GM12878 (cell line): Measurements from ENCODE around the gene LIMD2. TPM values are rescaled to one million over a fixed set of nuclear protein-coding genes. Genes with fewer than 3 reads are reported as not detected.

Experiments used
- ATAC-seq: fragments of 200-7000 bp; cut with Tn5 transposase; 3 replicates; pipeline ENCODE4 v1.9.1; 2020; ENCODE audit warnings: mild to moderate bottlenecking, moderate library complexity
- BruUV-seq: library from RNA; stranded (reverse); fragments of 400-500 nt; replicated peaks from 2 replicates; lab custom pipeline; 2021; lab: Mats Ljungman, UMichigan
- CTCF ChIA-PET: fragments of 300-600 bp; sonication (Branson Sonifier 250); formaldehyde crosslinking; extraction: SDS; loops from one replicate; lab custom pipeline; 2021; ENCODE audit warnings: inconsistent platforms; lab: Yijun Ruan, JAX
- POLR2A ChIA-PET: fragments of 350-600 bp; formaldehyde crosslinking; extraction: SDS; loops from one replicate; lab custom pipeline; 2021; ENCODE audit warnings: inconsistent platforms; lab: Charles Lee
- RAD21 ChIA-PET: fragments of 300-600 bp; sonication (Branson Sonifier 250); formaldehyde crosslinking; loops from one replicate; lab custom pipeline; 2023; ENCODE audit warnings: antibody characterized with exemption; ENCODE audit not compliant: unreplicated experiment; lab: Charles Lee
- SMC1A ChIA-PET: fragments of 300-600 bp; sonication (Branson Sonifier 250); formaldehyde crosslinking; loops from one replicate; lab custom pipeline; 2023; ENCODE audit not compliant: unreplicated experiment, uncharacterized antibody; lab: Charles Lee
- DNase-seq: peaks from one replicate; pipeline ENCODE4 v3.0.0-alpha.2; 2011; ENCODE audit warnings: low read depth, low spot score
- FAIRE-seq: peaks from 3 replicates; lab custom pipeline; 2011; peaks lifted over from hg19 to GRCh38; lab: Jason Lieb, UNC
- H2AFZ ChIP-seq: 2 replicates; pipeline ENCODE4 v1.6.0; 2011; ENCODE audit warnings: low read depth, low read length, control low read depth; ENCODE audit not compliant: control insufficient read depth
- H3K27ac ChIP-seq: 2 replicates; pipeline ENCODE4 v1.5.1; 2011; ENCODE audit warnings: control low read depth; ENCODE audit not compliant: control insufficient read depth, insufficient read depth
- H3K27me3 ChIP-seq, 2 experiments: replicated peaks in 1 of 2; 2 replicates each; pipeline versions ENCODE4 v1.6.0 to v1.6.1; 2011; ENCODE audit warnings: low read length in 1 of 2; ENCODE audit not compliant: control insufficient read depth in 2 of 2, insufficient read depth in 2 of 2
- H3K36me3 ChIP-seq, 2 experiments: 2 replicates each; pipeline ENCODE4 v1.5.1; 2011; ENCODE audit warnings: low read length in 1 of 2; ENCODE audit not compliant: control insufficient read depth in 2 of 2, insufficient read depth in 2 of 2
- H3K4me1 ChIP-seq: 2 replicates; pipeline ENCODE4 v1.6.1; 2011; ENCODE audit warnings: mild to moderate bottlenecking, low read length, moderate library complexity, mixed read lengths; ENCODE audit not compliant: control insufficient read depth, insufficient read depth
- H3K4me2 ChIP-seq: 2 replicates; pipeline ENCODE4 v1.6.0; 2011; ENCODE audit warnings: control low read depth; ENCODE audit not compliant: control insufficient read depth, insufficient read depth
- H3K4me3 ChIP-seq: fragments of 200-600 bp; sonication (generic); 2 replicates; pipeline ENCODE4 v1.5.1; 2016
- H3K79me2 ChIP-seq: 2 replicates; pipeline ENCODE4 v1.6.0; 2011; ENCODE audit warnings: low read length; ENCODE audit not compliant: control insufficient read depth, insufficient read depth
- H3K9ac ChIP-seq: 2 replicates; pipeline ENCODE4 v1.8.0; 2011; ENCODE audit warnings: low read length, control low read depth, mixed read lengths; ENCODE audit not compliant: control insufficient read depth, insufficient read depth
- H3K9me3 ChIP-seq: replicated peaks from 3 replicates; pipeline ENCODE4 v1.5.1; 2011; ENCODE audit warnings: mild to moderate bottlenecking, low read length; ENCODE audit not compliant: control insufficient read depth, insufficient read depth
- H4K20me1 ChIP-seq: 2 replicates; pipeline ENCODE4 v1.6.0; 2011; ENCODE audit not compliant: control insufficient read depth, insufficient read depth
- ATF7 ChIP-seq: fragments of 450-650 bp; IDR thresholded peaks from 2 replicates; pipeline ENCODE4 v1.6.1; 2016; ENCODE audit warnings: low read depth, mild to moderate bottlenecking
- BMI1 ChIP-seq: fragments of 450-650 bp; IDR thresholded peaks from 2 replicates; pipeline ENCODE4 v1.6.1; 2016; ENCODE audit warnings: mild to moderate bottlenecking, moderate library complexity, borderline replicate concordance
- EP300 ChIP-seq, 2 experiments: fragments of 150-350 bp in 1 of 2; IDR thresholded peaks; 2 replicates each; pipeline ENCODE4 v1.6.1; 2011 to 2012; ENCODE audit warnings: low read depth in 2 of 2, low read length in 2 of 2, borderline replicate concordance in 1 of 2, improper control_type of control experiment in 1 of 2, inconsistent platforms in 1 of 2; ENCODE audit not compliant: control insufficient read depth in 1 of 2
- EZH2 ChIP-seq: IDR thresholded peaks from 2 replicates; pipeline ENCODE4 v1.6.1; 2012; ENCODE audit warnings: low read depth, mild to moderate bottlenecking, control low read depth, inconsistent platforms, low read length, borderline replicate concordance; ENCODE audit not compliant: control insufficient read depth
- IRF5 ChIP-seq: fragments of 450-650 bp; IDR thresholded peaks from 2 replicates; pipeline ENCODE4 v1.6.1; 2017; ENCODE audit warnings: borderline replicate concordance
- KAT2A ChIP-seq: conservative IDR thresholded peaks from 2 replicates; pipeline ENCODE4 v1.6.1; 2011; ENCODE audit warnings: low read depth, low read length; ENCODE audit not compliant: control insufficient read depth
- MYB ChIP-seq: fragments of 150-350 bp; IDR thresholded peaks from 2 replicates; pipeline ENCODE4 v1.6.1; 2014; ENCODE audit warnings: mild to moderate bottlenecking, low read depth, low read length, borderline replicate concordance
- NBN ChIP-seq: fragments of 450-650 bp; IDR thresholded peaks from 2 replicates; pipeline ENCODE4 v1.6.1; 2016
- PAX8 ChIP-seq: fragments of 450-650 bp; IDR thresholded peaks from 2 replicates; pipeline ENCODE4 v1.6.1; 2017; ENCODE audit warnings: mild to moderate bottlenecking, moderate library complexity
- POLR2AphosphoS5 ChIP-seq: IDR thresholded peaks from 2 replicates; pipeline ENCODE4 v1.6.1; 2011; ENCODE audit warnings: mild to moderate bottlenecking, low read length, inconsistent platforms
- POU2F2 ChIP-seq: IDR thresholded peaks from 3 replicates; pipeline ENCODE4 v1.6.1; 2011; ENCODE audit warnings: low read depth, mild to moderate bottlenecking, low read length, borderline replicate concordance
- PRDM15 ChIP-seq: fragments of 450-650 bp; formaldehyde crosslinking; IDR thresholded peaks from 2 replicates; pipeline ENCODE4 v1.4.0; 2020; ENCODE audit warnings: mild to moderate bottlenecking, moderate library complexity
- SREBF1 ChIP-seq: IDR thresholded peaks from 2 replicates; pipeline ENCODE4 v1.6.1; 2012; ENCODE audit warnings: mild to moderate bottlenecking, low read length
- SRF ChIP-seq, 2 experiments: IDR thresholded peaks; 2 replicates each; pipeline ENCODE4 v1.6.1; 2011; ENCODE audit warnings: low read depth in 2 of 2, low read length in 2 of 2, mild to moderate bottlenecking in 1 of 2, moderate library complexity in 1 of 2
- ZNF24 ChIP-seq: fragments of 450-650 bp; IDR thresholded peaks from 2 replicates; pipeline ENCODE4 v1.6.1; 2017; ENCODE audit warnings: antibody characterized with exemption, mild to moderate bottlenecking
- WGBS: methylation state at CpG from one replicate; pipeline ENCODE4 v1.1.6; 2016; ENCODE audit warnings: low lambda C conversion rate; ENCODE audit not compliant: insufficient replicate concordance, insufficient coverage; ENCODE audit errors: missing lambda C conversion rate; 5-methylcytosine and 5-hydroxymethylcytosine counted together
- in situ Hi-C: fragments of 300-500 bp; cut with MboI; formaldehyde crosslinking; loops from 9 replicates; pipeline ENCODE4 v1.14.3; 2018; ENCODE audit warnings: mixed read lengths
- intact Hi-C: fragments of 100-400 bp; cut with micrococcal nuclease; formaldehyde crosslinking; loops from one replicate; pipeline ENCODE4 v1.14.2; 2022; ENCODE audit not compliant: unreplicated experiment
- polyA plus RNA-seq, 11 experiments: library from polyadenylated mRNA; depleted of rRNA in 4 of 11; unstranded in 6 of 11; stranded (reverse) in 5 of 11; fragments of >200 nt; fragmentation: Nextera tagmentation in 4 of 11; fragmentation: Illumina TruSeq in 1 of 11; extraction: Ambion mirVana in 4 of 11; extraction: Trizol in 1 of 11; gene quantifications; 1 replicate in 1 of 11; 2 replicates in 10 of 11; pipeline versions ENCODE4 v1.2.1 to v1.2.3, GENCODE V29; 2011 to 2016; ENCODE audit warnings: inconsistent platforms in 2 of 11, missing spikeins in 2 of 11, low read depth in 1 of 11
- total RNA-seq, 4 experiments: library from RNA; depleted of rRNA in 3 of 4; stranded (reverse); fragments of >200 nt in 3 of 4; fragmentation: Illumina TruSeq in 1 of 4; extraction: Trizol in 1 of 4; gene quantifications; 2 replicates each; pipeline versions ENCODE4 v1.2.1 to v1.2.3, GENCODE V29; 2013 to 2021

LIMD2 gene
- total and polyA plus RNA-seq, 10 of the 15 experiments (the other 5 are each of a cell fraction or from before 2014, with no cell fraction given): 1.1 to 339 (median 181) TPM

- in situ Hi-C loops: no loop called here
- H3K27me3 ChIP-seq: no peaks in the 10 kb centered on the region
- no peak overlapping the region for H3K27ac ChIP-seq
- peaks cover 10 to 14% of the 10 kb centered on the region in 2 experiments for H3K36me3 ChIP-seq
- H3K4me1 ChIP-seq: peaks cover 7% of the 10 kb centered on the region
- no peak overlapping the region for H3K9ac ChIP-seq
- CTCF ChIA-PET: interaction anchor here (0.8 to 1.6 kb wide), 4 partner anchors 8 to 82 kb away, joined by 3 to 4 read pairs (median 3); no protein-coding TSS in a partner anchor
- H2AFZ ChIP-seq: no peak overlapping the region
- ATAC-seq: no peak
- H3K4me2 ChIP-seq: no peak overlapping the region
- no peak for TF ChIP-seq ZNF24
- no peak for TF ChIP-seq NBN
- no peak for TF ChIP-seq PRDM15
- no peak for TF ChIP-seq PAX8
- no peak for TF ChIP-seq SRF (IDR thresholded peaks at IDR 0.05; ENCODE audit: low read depth in 2 of 2, low read length in 2 of 2)
- no peak for TF ChIP-seq POLR2AphosphoS5
- no peak for TF ChIP-seq ATF7
- no peak for TF ChIP-seq BMI1
- no peak for TF ChIP-seq EP300 (IDR thresholded peaks at IDR 0.05; ENCODE audit: borderline replicate concordance in 1 of 2, control insufficient read depth in 1 of 2, low read depth in 2 of 2, low read length in 2 of 2)
- no peak for TF ChIP-seq KAT2A
- TF ChIP-seq MYB: no peak
- TF ChIP-seq POU2F2: no peak
- TF ChIP-seq EZH2: no peak
- no peak for TF ChIP-seq IRF5
- TF ChIP-seq SREBF1: no peak
- POLR2A ChIA-PET: interaction anchor here (0.5 kb wide), 1 partner anchor 983 kb away, joined by 4 read pairs; no protein-coding TSS in a partner anchor
- peaks cover 17% of the 10 kb centered on the region for H3K79me2 ChIP-seq
- H3K4me3 ChIP-seq: no peak overlapping the region
- no peaks in the 10 kb centered on the region for H4K20me1 ChIP-seq
- no peak for DNase-seq
- no peak for FAIRE-seq
- BruUV-seq: no TSS peak
- RAD21 ChIA-PET: interaction anchor here (0.8 to 1.3 kb wide), 2 partner anchors 9 to 281 kb away, joined by 3 to 4 read pairs; no protein-coding TSS in a partner anchor
- 75% methylated on average over 7 of the region's 7 CpGs for WGBS
- SMC1A ChIA-PET: interaction anchor here (0.8 kb wide), 1 partner anchor 26 kb away, joined by 3 read pairs; no protein-coding TSS in a partner anchor
- no peaks in the 10 kb centered on the region for H3K9me3 ChIP-seq
- intact Hi-C loops: no loop called here
Measured at GRCh38 chr17:63706336-63707082, 6.6 kb upstream of the LIMD2 start.
